GM18909 (cell line): Measurements from ENCODE around the gene PHIP.

ENCODE experiments used
- ATAC-seq: cut with Tn5 transposase; IDR thresholded peaks from one replicate; pipeline ENCODE4 v1.9.1; 2021; ENCODE audit warnings: mild to moderate bottlenecking; ENCODE audit not compliant: unreplicated experiment, poor library complexity

Gene PHIP

GRCh38 chr6:79072640-79073181 is 5.3 kb downstream of the PHIP start:
- ATAC-seq = no peak

GRCh38 chr6:79071547-79071946 is 6.5 kb downstream of the PHIP start:
- no peak for ATAC-seq

- ATAC-seq = peak; percentile 85
Measured at GRCh38 chr6:79070206-79070825, 7.7 kb downstream of the PHIP start.

- no peak for ATAC-seq
Measured at GRCh38 chr6:79066828-79067227, 11.2 kb downstream of the PHIP start.

GRCh38 chr6:79066330-79066729 is 11.7 kb downstream of the PHIP start:
- no peak for ATAC-seq

GRCh38 chr6:79065232-79065631 is 12.8 kb downstream of the PHIP start:
- no peak for ATAC-seq

- ATAC-seq = peak; percentile 74
Measured at GRCh38 chr6:79064635-79065034, 13.4 kb downstream of the PHIP start.

- ATAC-seq = no peak
Measured at GRCh38 chr6:79062708-79063107, 15.3 kb downstream of the PHIP start.

- ATAC-seq = no peak
Measured at GRCh38 chr6:79057746-79058145, 20.3 kb downstream of the PHIP start.

GRCh38 chr6:79056226-79056625 is 21.8 kb downstream of the PHIP start:
- ATAC-seq = no peak

- ATAC-seq = no peak
Measured at GRCh38 chr6:79048611-79049010, 29.4 kb downstream of the PHIP start.

GRCh38 chr6:79047072-79047471 is 31.0 kb downstream of the PHIP start:
- ATAC-seq = no peak

- no peak for ATAC-seq
Measured at GRCh38 chr6:79045966-79046365, 32.1 kb downstream of the PHIP start.

- no peak for ATAC-seq
Measured at GRCh38 chr6:79042799-79043126, 35.3 kb downstream of the PHIP start.

- ATAC-seq = peak; percentile 86
Measured at GRCh38 chr6:79042088-79042798, 35.8 kb downstream of the PHIP start.

GRCh38 chr6:79040083-79040482 is 38.0 kb downstream of the PHIP start:
- ATAC-seq = peak; percentile 75

GRCh38 chr6:79038061-79038460 is 40.0 kb downstream of the PHIP start:
- no peak for ATAC-seq

- peak; percentile 65 for ATAC-seq
Measured at GRCh38 chr6:79034865-79035264, 43.2 kb downstream of the PHIP start.

- ATAC-seq = no peak
Measured at GRCh38 chr6:79033279-79033678, 44.8 kb downstream of the PHIP start.

GRCh38 chr6:79031821-79032590 is 46.0 kb downstream of the PHIP start:
- no peak for ATAC-seq

GRCh38 chr6:79030511-79030910 is 47.5 kb downstream of the PHIP start:
- no peak for ATAC-seq
